Sigmoid colon (tissue), 7 donors: ENCODE measurements around the gene LAMB3. TPM values are rescaled to one million over a fixed set of nuclear protein-coding genes. Genes with fewer than 3 reads are reported as not detected.

Source experiments
- DNase-seq: peaks from one replicate; pipeline ENCODE4 v3.0.0-alpha.2; 2019
- H3K27ac ChIP-seq, 4 donors: fragments of 200-600 bp; sonication (generic); one replicate each; pipeline ENCODE4 v1.5.1; 2016 to 2019; ENCODE audit warnings: mild to moderate bottlenecking in 1 of 4
- H3K27me3 ChIP-seq, 3 donors: fragments of 200-600 bp; sonication (generic); one replicate each; pipeline ENCODE4 v1.5.1; 2019; ENCODE audit warnings: mild to moderate bottlenecking in 1 of 3
- H3K36me3 ChIP-seq, 4 donors: fragments of 200-600 bp; sonication (generic); one replicate each; pipeline ENCODE4 v1.5.1; 2016 to 2019
- H3K4me1 ChIP-seq, 4 donors: fragments of 200-600 bp; sonication (generic); one replicate each; pipeline ENCODE4 v1.5.1; 2017 to 2019
- H3K4me3 ChIP-seq, 4 donors: fragments of 200-600 bp; sonication (generic); one replicate each; pipeline ENCODE4 v1.5.1; 2017 to 2019; ENCODE audit warnings: mild to moderate bottlenecking in 2 of 4, moderate library complexity in 1 of 4
- H3K9me3 ChIP-seq, 4 donors: fragments of 200-600 bp in 3 of 4; sonication (generic) in 3 of 4; one replicate each; pipeline versions ENCODE4 v1.5.1 to v1.6.1; 2013 to 2019
- CTCF ChIP-seq, 4 experiments: fragments of 450-650 bp in 3 of 4; fragments of 200-600 bp in 1 of 4; IDR thresholded peaks; one replicate each; pipeline ENCODE4 v1.5.1; 2016 to 2019; ENCODE audit warnings: antibody characterized with exemption in 4 of 4, mild to moderate bottlenecking in 3 of 4, moderate library complexity in 2 of 4
- EP300 ChIP-seq, 4 donors: sonication (generic); formaldehyde crosslinking; IDR thresholded peaks; one replicate each; pipeline ENCODE4 v1.6.1; 2017; ENCODE audit warnings: antibody characterized with exemption in 4 of 4
- POLR2A ChIP-seq, 2 donors: fragments of 450-650 bp; IDR thresholded peaks; one replicate each; pipeline ENCODE4 v1.6.1; 2016; ENCODE audit warnings: antibody characterized with exemption in 2 of 2, mild to moderate bottlenecking in 2 of 2, moderate library complexity in 2 of 2
- POLR2AphosphoS5 ChIP-seq, 4 donors: sonication (generic); formaldehyde crosslinking; IDR thresholded peaks; one replicate each; pipeline ENCODE4 v1.6.1; 2017; ENCODE audit warnings: antibody characterized with exemption in 4 of 4
- WGBS, 2 donors: extraction: QIAGEN DNeasy Blood & Tissue Kit; methylation state at CpG; one replicate each; pipeline ENCODE4 v1.1.7; 2013; 5-methylcytosine and 5-hydroxymethylcytosine counted together
- intact Hi-C: fragments of 100-400 bp; cut with DNase I; formaldehyde crosslinking; loops from one replicate; pipeline ENCODE4 v1.15.1; 2023
- polyA plus RNA-seq, 3 donors: library from polyadenylated mRNA; stranded (reverse); fragments of 200-250 nt; gene quantifications; one replicate each; pipeline ENCODE4 v1.2.3, GENCODE V29; 2013
- total RNA-seq, 4 donors: library from RNA; depleted of rRNA; stranded (reverse); fragments of >200 nt; gene quantifications; one replicate each; pipeline ENCODE4 v1.1.0, GENCODE V29; 2016
- donor health status: healthy with polysubstance abuse.
- donor health status: Bipolar disorder and iron deficiency.
- donor health status: healthy.

The LAMB3 gene
- total and polyA plus RNA-seq, 7 donors: 0.14 to 49.4 (median 9.3) TPM; not detected in 1

DNA sequence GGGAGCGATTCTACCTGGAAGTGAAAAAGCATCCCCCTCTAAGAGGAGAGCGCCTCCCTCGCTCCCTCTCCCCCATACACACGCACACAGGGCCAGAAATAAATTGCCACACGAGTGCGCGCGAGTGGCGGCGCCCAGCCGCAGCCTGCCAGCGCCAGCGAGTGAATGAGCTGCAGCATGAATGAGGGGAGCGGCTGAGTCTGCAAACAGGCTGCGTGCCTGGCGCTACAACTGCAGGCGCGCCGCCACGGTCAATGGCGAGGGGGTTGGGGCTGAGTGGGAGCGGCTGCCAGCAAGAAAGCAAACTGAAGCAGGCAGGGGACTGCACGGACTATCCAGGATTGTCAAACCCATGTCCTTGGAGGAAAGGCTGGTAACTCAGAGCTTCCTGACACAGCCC, 66.6 kb downstream of the LAMB3 start:
- H3K4me3 ChIP-seq: no peak overlapping the region

DNA sequence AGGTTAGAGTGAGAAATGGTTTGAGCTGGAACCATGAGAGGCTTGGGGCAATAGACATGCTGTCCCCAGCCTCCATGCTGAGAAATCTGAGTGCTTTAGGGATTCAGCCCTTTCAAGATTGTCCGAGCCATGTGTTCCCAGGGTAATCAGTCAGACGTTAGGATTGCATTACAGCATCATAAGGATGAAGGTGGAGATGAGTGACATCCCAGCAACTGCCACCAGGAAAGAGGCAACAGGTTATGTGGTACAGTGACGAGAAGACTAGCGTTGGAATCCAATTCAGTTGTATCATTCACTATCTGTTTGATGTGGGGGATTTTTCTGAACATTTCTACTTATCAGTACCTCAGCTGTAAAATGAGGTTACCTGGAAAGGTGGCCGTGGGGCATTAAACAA, 67.0 kb downstream of the LAMB3 start:
- TF ChIP-seq POLR2A (IDR thresholded peaks at IDR 0.05) (no peak), CTCF (IDR thresholded peaks at IDR 0.05) (no peak), POLR2AphosphoS5 (IDR thresholded peaks at IDR 0.05) (no peak), EP300 (IDR thresholded peaks at IDR 0.05) (no peak)
- H3K4me1 ChIP-seq: peaks cover 0 to 9% (median 9%) of the 10 kb centered on the region in 4 donors
- no peak for DNase-seq
- H3K36me3 ChIP-seq: no peaks in the 10 kb centered on the region
- H3K27ac ChIP-seq: no peak overlapping the region
- peaks cover 0 to 67% (median 21%) of the 10 kb centered on the region in 3 donors for H3K27me3 ChIP-seq
- 14 to 43% methylated on average over 5 of the region's 5 CpGs for WGBS, 2 donors
- no peak overlapping the region for H3K4me3 ChIP-seq
- intact Hi-C loops: no loop called here
- H3K9me3 ChIP-seq: no peaks in the 10 kb centered on the region

More for the DNA sequence above, 66.6 kb downstream of the LAMB3 start:
- Histone ChIP-seq H3K27me3 (peaks cover 0 to 62% (median 18%) of the 10 kb centered on the region in 3 donors), H3K9me3 (no peaks in the 10 kb centered on the region), H3K36me3 (no peaks in the 10 kb centered on the region), H3K4me1 (peaks cover 0 to 9% (median 9%) of the 10 kb centered on the region in 4 donors), H3K27ac (no peak overlapping the region)
- DNase-seq: peak; percentile 66
- WGBS, 2 donors: 2 to 4% methylated on average over 23 of the region's 23 CpGs
- no peak for TF ChIP-seq CTCF (IDR thresholded peaks at IDR 0.05)
- no peak for TF ChIP-seq EP300 (IDR thresholded peaks at IDR 0.05)
- no peak for TF ChIP-seq POLR2AphosphoS5 (IDR thresholded peaks at IDR 0.05)
- no peak for TF ChIP-seq POLR2A (IDR thresholded peaks at IDR 0.05)
- intact Hi-C loops: no loop called here

DNA sequence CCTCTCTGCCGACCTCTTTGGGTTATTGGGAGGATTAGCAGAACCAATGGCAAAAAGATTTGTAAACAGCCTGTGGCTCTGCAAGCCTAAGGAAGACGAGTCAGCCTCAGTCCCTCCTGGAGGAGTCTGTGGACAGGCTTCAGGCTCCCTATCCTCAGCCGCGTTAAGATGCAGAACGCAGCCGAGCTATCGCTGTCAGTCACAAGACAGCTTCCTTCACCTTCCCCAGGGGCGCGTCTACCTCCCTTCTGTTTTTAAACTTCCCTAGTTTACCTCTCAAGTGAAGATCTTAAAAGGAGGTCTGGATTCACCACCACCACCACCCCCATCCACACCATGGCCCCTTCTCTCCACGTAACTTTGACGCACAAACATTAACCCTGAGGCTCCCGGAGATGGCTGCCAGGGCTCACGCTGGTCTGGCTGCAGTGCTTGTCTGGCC, 68.0 kb downstream of the LAMB3 start:
- no peak for TF ChIP-seq POLR2A (IDR thresholded peaks at IDR 0.05)
- Histone ChIP-seq H3K4me3 (peak overlapping the region in 1 of 4 donors; percentile 11), H3K9me3 (no peaks in the 10 kb centered on the region), H3K4me1 (peaks cover 0 to 9% (median 9%) of the 10 kb centered on the region in 4 donors), H3K36me3 (no peaks in the 10 kb centered on the region), H3K27ac (no peak overlapping the region), H3K27me3 (peaks cover 0 to 67% (median 22%) of the 10 kb centered on the region in 3 donors)
- 38 to 41% methylated on average over 13 of the region's 13 CpGs for WGBS, 2 donors
- intact Hi-C loops: no loop called here
- DNase-seq: no peak

GRCh38 chr1:209583408-209583807, 68.8 kb downstream of the LAMB3 start, which contains the start of gene CAMK1G:
Gene CAMK1G (plus strand): TSS chr1:209583714. CDS start chr1:209594984, 11,270 bp downstream.
- WGBS, 2 donors: 16 to 21% methylated on average over 6 of the region's 6 CpGs
- intact Hi-C loops: no loop called here
- H3K9me3 ChIP-seq: no peaks in the 10 kb centered on the region
- TF ChIP-seq EP300 (IDR thresholded peaks at IDR 0.05): no peak
- TF ChIP-seq POLR2AphosphoS5 (IDR thresholded peaks at IDR 0.05): no peak
- no peak for TF ChIP-seq POLR2A (IDR thresholded peaks at IDR 0.05)
- TF ChIP-seq CTCF (IDR thresholded peaks at IDR 0.05): no peak
- H3K4me3 ChIP-seq: peak within 1 kb of the TSS in 1 of 4 donors; percentile 11
- peaks cover 0 to 9% (median 9%) of the 10 kb centered on the region in 4 donors for H3K4me1 ChIP-seq
- peaks cover 0 to 67% (median 22%) of the 10 kb centered on the region in 3 donors for H3K27me3 ChIP-seq
- H3K36me3 ChIP-seq: no peaks in the 10 kb centered on the region
- no peak for DNase-seq
- no peak within 1 kb of the TSS for H3K27ac ChIP-seq

- WGBS, 2 donors: 41 to 95% methylated on average over 2 of the region's 2 CpGs
- H3K9me3 ChIP-seq: no peaks in the 10 kb centered on the region
- no peaks in the 10 kb centered on the region for H3K36me3 ChIP-seq
- DNase-seq: no peak
- intact Hi-C loops: no loop called here
- no peak overlapping the region for H3K27ac ChIP-seq
- peaks cover 0 to 4% (median 3%) of the 10 kb centered on the region in 4 donors for H3K4me1 ChIP-seq
- TF ChIP-seq EP300 (IDR thresholded peaks at IDR 0.05) (no peak), POLR2A (IDR thresholded peaks at IDR 0.05) (no peak), CTCF (IDR thresholded peaks at IDR 0.05) (no peak), POLR2AphosphoS5 (IDR thresholded peaks at IDR 0.05) (no peak)
- peaks cover 0 to 55% (median 22%) of the 10 kb centered on the region in 3 donors for H3K27me3 ChIP-seq
- H3K4me3 ChIP-seq: no peak overlapping the region
These were observed 71.6 kb downstream of the LAMB3 start for GRCh38 chr1:209580577-209580976.
